GM18909 (cell line): ENCODE measurements around the gene CPNE6.
"Not testable (repeated sequence)": the region's sequence is repeated elsewhere in the genome, so short reads cannot be mapped to it uniquely, and the experiment has no call there.

ENCODE experiments used
- ATAC-seq: cut with Tn5 transposase; IDR thresholded peaks from one replicate; pipeline ENCODE4 v1.9.1; 2021; ENCODE audit warnings: mild to moderate bottlenecking; ENCODE audit not compliant: unreplicated experiment, poor library complexity

The CPNE6 gene

DNA sequence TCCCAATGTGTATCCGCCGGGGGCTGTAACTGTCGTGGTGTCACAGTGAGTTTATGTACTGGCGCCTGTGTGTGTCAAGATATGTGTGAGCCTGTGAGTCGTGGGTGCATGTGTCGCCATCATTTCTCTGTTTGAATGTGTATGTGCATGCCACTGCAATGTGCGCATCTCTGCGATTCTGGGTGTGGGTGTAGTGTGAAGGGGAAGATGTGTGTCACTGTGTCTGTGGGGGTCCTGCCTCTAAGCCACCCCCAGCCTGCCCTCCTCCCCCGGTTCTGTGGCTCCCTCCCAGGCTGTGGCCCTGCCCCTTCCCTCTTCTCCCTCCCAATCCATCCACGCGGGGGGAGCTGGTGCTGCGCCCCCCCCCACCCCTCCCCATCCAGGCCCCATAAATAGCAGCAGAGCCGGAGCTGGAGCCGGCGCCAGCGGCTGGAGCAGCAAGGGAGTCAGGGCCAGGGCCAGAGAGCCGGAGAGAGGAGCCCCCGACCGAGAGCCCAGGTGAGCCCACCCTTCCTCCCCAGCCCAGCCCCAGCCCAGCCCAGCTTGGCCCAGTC, at the start of gene CPNE6:
TSS of gene CPNE6 (plus strand) at position 419 of the 554 bp plus-strand sequence. CDS start 1,375 bp downstream, outside the sequence.
- ATAC-seq = no peak

DNA sequence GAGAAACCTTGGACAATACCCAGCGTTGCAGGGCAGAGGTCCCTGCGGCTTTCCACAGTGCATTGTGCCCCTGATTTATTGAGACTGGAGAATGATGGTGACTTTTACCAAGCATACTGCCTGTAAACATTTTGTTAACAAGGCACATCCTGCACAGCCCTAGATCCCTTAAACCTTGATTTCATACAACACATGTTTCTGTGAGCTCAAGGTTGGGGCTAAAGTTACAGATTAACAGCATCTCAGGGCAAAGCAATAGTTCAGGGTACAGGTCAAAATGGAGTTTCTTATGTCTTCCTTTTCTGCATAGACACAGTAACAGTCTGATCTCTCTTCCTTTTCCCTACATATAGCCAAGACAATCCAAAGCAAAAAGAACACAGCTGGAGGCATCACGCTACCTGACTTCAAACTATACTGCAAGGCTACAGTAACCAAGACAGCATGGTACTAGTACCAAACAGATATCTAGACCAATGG, 46.4 kb upstream of the CPNE6 start:
- ATAC-seq = not testable (repeated sequence)

DNA sequence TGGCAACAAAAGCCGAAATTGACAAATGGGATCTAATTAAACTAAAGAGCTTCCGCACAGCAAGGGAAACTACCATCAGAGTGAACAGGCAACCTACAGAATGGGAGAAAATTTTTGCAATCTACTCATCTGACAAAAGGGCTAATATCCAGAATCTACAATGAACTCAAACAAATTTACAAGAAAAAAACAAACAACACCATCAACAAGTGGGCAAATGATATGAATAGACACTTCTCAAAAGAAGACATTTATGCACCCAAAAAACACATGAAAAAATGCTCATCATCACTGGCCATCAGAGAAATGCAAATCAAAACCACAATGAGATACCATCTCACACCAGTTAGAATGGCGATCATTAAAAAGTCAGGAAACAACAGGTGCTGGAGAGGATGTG, 41.7 kb upstream of the CPNE6 start:
- ATAC-seq = not testable (repeated sequence)

GRCh38 chr14:24031331-24031730, 40.0 kb upstream of the CPNE6 start:
- ATAC-seq = not testable (repeated sequence)

- no peak for ATAC-seq
These were observed 38.5 kb upstream of the CPNE6 start for GRCh38 chr14:24032727-24033418.

DNA sequence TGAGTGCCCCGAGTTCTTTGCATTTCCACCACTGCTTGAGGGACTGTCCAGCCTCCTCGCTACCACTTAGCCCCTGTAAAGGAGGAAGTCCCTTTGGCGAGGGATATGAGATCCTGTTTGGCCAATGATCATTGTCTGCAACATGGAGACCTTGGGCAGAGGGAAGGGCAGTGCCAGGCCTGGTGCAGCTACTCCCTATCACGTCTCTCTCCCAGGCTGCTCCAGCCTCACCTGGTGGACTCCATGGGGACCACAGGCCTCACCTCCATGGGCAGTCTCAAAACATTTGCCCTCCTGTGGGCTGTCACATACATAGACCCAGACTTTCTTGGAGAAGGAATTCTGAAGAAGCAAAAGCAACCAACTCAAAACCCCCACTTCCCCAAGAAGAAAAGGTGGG, 35.6 kb upstream of the CPNE6 start:
- peak; percentile 9 for ATAC-seq

GRCh38 chr14:24036169-24036962, 35.0 kb upstream of the CPNE6 start:
- ATAC-seq = peak; percentile 59

DNA sequence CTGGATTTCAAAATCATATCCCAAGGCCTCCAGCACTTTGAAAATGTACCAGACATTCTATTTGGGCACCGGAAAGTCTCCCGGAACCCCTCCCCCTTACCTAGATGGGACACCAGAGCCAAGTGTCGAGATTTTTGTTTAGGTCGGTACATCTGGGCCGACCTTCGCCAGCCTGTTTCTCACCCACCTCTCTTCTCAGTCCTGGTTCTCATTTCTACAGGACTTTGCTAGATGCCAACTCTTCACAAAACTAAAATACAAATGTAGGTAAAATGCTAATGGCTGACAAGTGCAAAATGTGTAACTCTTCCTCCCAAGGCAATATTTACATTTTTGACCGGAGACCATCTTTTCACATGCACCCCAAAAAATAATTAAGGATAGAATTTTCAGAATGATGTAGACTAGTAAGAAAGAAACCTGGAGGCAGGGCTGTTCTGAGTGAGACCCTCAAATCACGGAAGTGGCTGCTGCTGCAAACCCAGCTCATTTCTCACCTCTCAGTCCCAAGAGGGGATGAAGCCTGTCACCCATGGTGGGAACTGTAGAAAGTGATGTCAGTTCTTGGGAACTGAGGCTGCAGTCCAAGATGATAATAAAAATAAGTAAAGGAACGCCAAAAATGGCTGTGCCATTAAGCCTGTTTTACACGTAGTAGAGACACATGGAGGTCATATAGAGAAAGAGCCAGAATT, 34.3 kb upstream of the CPNE6 start:
- peak; percentile 22 for ATAC-seq

GRCh38 chr14:24037658-24038037, 33.7 kb upstream of the CPNE6 start:
- ATAC-seq = no peak

GRCh38 chr14:24038686-24039085, 32.7 kb upstream of the CPNE6 start:
- ATAC-seq = no peak

DNA sequence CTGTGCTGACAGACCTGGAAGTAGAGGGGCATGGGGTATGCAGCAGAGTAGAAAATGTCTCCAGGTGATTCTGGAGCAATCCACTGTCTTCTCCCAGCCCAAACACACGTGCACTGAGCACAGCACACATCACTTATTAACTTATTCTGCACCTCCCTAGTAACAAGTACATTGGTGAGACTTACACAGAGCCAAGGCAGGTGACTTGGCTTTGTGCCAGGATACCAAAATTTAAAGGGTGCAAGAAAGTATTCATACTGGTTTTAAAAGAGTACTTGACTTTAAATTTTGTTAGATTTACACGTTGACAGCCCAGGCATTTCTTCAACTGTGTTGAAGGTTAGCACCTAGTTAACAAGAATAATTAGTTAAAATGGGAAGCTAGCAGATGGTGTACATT, 30.7 kb upstream of the CPNE6 start:
- no peak for ATAC-seq

DNA sequence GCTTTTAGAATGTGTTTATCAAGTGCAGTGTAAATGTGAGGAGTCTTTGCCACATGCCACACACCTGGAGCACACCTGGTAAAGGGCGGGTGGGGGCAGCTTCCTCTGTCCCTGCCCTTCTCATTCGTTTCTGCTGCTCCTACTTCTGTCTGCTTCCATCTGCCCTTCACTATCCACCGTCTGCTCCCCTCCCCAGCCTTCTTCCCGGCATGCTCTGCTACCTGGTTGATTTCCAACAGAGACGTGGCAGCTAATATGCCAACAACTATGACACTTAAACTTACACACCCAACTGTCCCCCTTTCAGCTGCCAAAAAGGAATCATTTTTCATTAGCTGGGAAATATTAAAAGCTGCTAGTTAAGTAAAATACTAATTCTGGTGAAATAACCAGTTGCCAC, 28.6 kb upstream of the CPNE6 start:
- ATAC-seq = no peak

- not testable (repeated sequence) for ATAC-seq
These were observed 22.4 kb upstream of the CPNE6 start for GRCh38 chr14:24049002-24049401.

DNA sequence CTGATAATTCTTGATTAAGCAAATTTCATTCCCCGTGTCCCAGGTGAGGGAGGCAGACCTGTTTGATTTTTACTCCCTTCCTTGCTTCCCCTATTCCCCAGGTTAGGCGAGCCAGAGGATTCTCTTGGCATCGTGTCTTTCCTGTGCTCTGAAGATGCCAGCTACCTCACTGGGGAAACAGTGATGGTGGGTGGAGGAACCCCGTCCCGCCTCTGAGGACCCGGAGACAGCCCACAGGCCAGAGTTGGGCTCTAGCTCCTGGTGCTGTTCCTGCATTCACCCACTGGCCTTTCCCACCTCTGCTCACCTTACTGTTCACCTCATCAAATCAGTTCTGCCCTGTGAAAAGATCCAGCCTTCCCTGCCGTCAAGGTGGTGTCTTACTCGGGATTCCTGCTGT, 20.6 kb upstream of the CPNE6 start:
- not testable (repeated sequence) for ATAC-seq

GRCh38 chr14:24051176-24051788, 20.1 kb upstream of the CPNE6 start:
- ATAC-seq = peak; percentile 20

DNA sequence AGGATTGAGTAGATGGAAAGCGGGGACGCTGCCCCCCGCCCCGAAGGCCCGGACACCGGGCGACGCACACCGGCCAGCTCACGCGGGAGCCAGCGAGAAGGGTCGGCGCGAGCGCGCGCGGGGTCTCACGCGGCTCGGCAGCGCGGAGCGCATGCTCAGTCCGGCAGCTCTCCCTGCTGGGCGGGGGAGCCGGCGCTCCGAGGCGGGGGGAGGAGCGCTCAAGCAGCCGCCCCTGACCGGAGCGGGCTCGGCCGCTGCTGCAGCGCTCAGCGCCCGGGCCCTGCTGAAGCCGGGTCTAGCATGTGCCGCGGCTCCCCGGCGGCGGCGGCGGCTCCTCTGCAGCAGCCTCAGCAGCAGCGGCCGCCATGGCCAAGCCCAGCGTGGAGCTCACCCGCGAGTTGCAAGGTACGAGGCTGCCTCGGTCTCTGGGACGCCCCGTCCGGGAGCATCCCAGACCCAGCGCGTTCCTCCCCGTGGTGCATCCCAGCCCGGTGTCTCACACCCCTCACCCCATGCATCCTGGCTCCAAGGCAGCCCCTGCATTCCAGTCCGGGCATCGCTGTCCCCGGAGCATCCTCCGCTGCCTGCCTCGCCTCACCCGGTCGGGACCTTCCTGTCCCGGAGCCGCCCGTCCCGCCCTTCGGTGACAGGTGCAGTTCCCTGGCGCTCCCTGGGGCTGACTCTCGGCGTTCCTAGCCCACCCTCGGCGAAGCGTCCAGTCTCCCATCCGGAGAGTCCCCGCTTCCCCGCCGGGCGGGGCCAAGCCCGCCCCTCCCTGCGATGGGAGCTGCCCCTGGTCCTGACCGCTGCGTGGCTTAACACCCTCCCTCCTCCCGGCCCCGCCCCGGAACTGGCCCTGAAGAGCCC, 19.3 kb upstream of the CPNE6 start, which contains the start of gene CARMIL3:
TSS of gene CARMIL3 (plus strand) at position 221 of the 867 bp plus-strand sequence. CDS start at position 366, 145 bp downstream.
- ATAC-seq = peak; percentile 77

DNA sequence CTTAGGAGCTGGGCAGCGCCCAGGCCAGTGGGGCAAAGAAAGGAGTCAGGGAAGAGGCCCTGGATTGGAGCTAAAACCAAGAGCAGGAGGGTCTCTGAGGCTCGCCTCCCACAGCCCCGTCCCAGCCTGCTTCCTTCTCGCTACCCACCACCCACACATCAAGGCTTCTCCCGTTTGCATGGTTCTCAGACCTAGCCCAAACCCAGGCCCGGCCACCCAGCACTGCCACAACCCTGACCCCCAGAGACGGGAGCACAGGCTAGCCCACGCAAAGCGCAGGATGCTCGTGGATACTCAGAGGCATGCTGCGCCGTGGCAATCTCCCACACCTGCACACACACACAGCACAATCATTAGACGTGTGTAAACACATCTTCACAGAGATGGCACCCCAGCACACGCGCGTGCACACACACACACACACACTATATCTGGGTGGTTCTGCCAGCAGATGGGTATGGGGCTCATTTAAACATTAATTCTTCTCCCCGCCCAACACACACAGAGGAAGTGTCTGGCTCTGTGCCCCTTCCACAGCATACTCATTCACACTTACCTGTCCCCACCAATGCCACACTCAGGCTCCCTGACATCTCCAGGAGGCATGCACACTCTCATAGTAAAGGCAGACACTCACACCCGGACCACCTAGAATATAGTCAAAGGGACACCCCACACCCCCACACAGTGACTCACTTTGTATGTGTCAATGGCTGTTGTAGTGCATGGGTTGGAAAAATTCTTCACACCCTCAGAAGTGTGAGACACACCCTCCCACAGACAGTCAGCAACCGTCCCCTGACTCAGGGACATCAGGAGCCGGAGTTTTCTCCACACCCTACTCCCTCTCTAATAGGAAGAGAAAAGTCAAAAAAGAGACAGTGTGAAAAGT, 18.5 kb upstream of the CPNE6 start:
- ATAC-seq = no peak
